Measurements from ENCODE around the gene CYP24A1. TPM values are rescaled to one million over a fixed set of nuclear protein-coding genes. Genes with fewer than 3 reads are reported as not detected.
A peak's percentile ranks its signal among the peaks of the same experiment; 100 is the strongest.

The CYP24A1 gene
- total and polyA plus RNA-seq, 2 of the 13 experiments (the other 11 are each of a cell fraction or from before 2014, with no cell fraction given): 9.4 to 32.7 TPM

DNA sequence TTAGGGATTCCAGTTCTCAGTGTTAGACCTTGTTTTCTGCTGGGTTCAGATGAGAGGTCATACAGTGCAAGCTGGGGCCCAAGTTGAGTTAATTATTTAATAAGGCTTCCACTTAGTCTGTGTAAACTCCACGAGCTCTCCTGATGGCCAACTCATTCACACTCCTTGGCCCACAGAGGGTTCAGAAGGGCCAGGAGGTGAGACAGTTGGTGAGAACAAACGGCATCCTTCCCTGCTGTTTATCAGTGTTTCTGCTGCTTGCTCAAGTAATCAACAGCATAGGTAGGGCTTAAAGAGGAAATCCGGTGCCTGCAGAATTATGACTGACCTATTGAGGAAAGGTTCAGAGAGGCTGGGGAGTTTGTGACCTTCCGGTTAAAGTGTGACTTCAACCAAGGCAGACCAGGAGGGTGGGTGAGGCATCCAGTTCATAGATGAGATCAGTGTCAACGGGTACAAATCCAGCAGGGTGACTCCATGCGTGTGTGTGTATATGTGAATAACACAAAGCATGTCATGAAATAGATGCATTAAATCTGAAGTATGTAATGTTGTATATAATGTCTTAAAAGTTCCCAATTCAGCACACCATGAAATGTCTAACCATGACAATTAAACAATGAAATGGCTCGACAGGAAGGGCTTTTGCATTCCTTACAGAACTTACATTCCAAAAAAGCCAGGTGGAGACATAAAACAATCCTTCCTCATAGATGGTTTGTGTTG is 66.0 kb downstream of the CYP24A1 start (continued):
- no peak for TF ChIP-seq DZIP1 (CRISPR knock-in tag; IDR thresholded peaks at IDR 0.05)
- TF ChIP-seq ZGPAT (CRISPR knock-in tag; IDR thresholded peaks at IDR 0.05): peak; percentile 96
- 0 out of 2 replicates have a peak, but pooled peaks have one; percentile 54 for TF ChIP-seq ZNF224 (CRISPR knock-in tag; IDR thresholded peaks at IDR 0.05)
- peak; percentile 94 for TF ChIP-seq HOMEZ (CRISPR knock-in tag; IDR thresholded peaks at IDR 0.05; ENCODE audit: low read depth)
- peak; percentile 80 for TF ChIP-seq ZNF574 (CRISPR knock-in tag; IDR thresholded peaks at IDR 0.05)
- TF ChIP-seq ZNF607 (CRISPR knock-in tag; IDR thresholded peaks at IDR 0.05; ENCODE audit: borderline replicate concordance): peak; percentile 81; the same call in 1 of the 2 replicates
- TF ChIP-seq CENPX (CRISPR knock-in tag; IDR thresholded peaks at IDR 0.05): no peak
- peak; percentile 98 for TF ChIP-seq ZNF614 (CRISPR knock-in tag; IDR thresholded peaks at IDR 0.05; ENCODE audit: borderline replicate concordance)
- peak; percentile 98 for TF ChIP-seq ZNF430 (CRISPR knock-in tag; IDR thresholded peaks at IDR 0.05)
- TF ChIP-seq KLF11 (CRISPR knock-in tag; IDR thresholded peaks at IDR 0.05): peak; percentile 92
- TF ChIP-seq ZNF577 (CRISPR knock-in tag; IDR thresholded peaks at IDR 0.05; ENCODE audit: borderline replicate concordance, low read depth): no peak
- no peak for TF ChIP-seq ATF5 (CRISPR knock-in tag; IDR thresholded peaks at IDR 0.05; ENCODE audit: low read depth)
- TF ChIP-seq RFXAP (CRISPR knock-in tag; IDR thresholded peaks at IDR 0.05; ENCODE audit: borderline replicate concordance): 0 out of 2 replicates have a peak, but pooled peaks have one; percentile 59
- TF ChIP-seq JUNB (CRISPR knock-in tag; IDR thresholded peaks at IDR 0.05; ENCODE audit: borderline replicate concordance): peak; percentile 58; the same call in 1 of the 2 replicates
- peak; percentile 77; the same call in 1 of the 2 replicates for TF ChIP-seq GLI4 (CRISPR knock-in tag; IDR thresholded peaks at IDR 0.05; ENCODE audit: borderline replicate concordance)
- TF ChIP-seq ZNF709 (CRISPR knock-in tag; IDR thresholded peaks at IDR 0.05): no peak
